Naive thymus-derived CD8-positive, alpha-beta T cell (primary cell): Measurements from ENCODE around the gene MYO1G. TPM values are rescaled to one million over a fixed set of nuclear protein-coding genes. Genes with fewer than 3 reads are reported as not detected.
"Not testable (repeated sequence)": the region's sequence is repeated elsewhere in the genome, so short reads cannot be mapped to it uniquely, and the experiment has no call there.

Experiments used
- ATAC-seq, 2 donors: fragments of 150-1000 bp; cut with Tn5 transposase in 1 of 2; sonication (Bioruptor Pico), chemical (Tn5 transposase) in 1 of 2; 1 replicate in 1 of 2; 2 replicates in 1 of 2; pipeline ENCODE4 v1.10.0; 2021; ENCODE audit warnings: mild to moderate bottlenecking in 2 of 2, moderate library complexity in 2 of 2
- POLR2A ChIA-PET: fragments of 350-600 bp; sonication (Branson Sonifier 250); formaldehyde crosslinking; loops from one replicate; lab custom pipeline; 2021; ENCODE audit warnings: antibody characterized with exemption; lab: Charles Lee
- DNase-seq, 10 donors: peaks; one replicate each; pipeline versions ENCODE4 v3.0.0 to v3.0.0-alpha.2; 2020 to 2022
- H3K27ac Mint-ChIP-seq, 10 donors: one replicate each; pipeline ENCODE4 v1.8.0; 2020 to 2022; ENCODE audit warnings: mild to moderate bottlenecking in 10 of 10, mixed read lengths in 10 of 10, moderate library complexity in 4 of 10, inconsistent platforms in 1 of 10
- H3K27me3 Mint-ChIP-seq, 5 donors: one replicate each; pipeline ENCODE4 v1.8.0; 2021 to 2022; ENCODE audit warnings: mixed read lengths in 5 of 5
- H3K36me3 Mint-ChIP-seq, 3 donors: one replicate each; pipeline ENCODE4 v1.8.0; 2020 to 2022; ENCODE audit warnings: mixed read lengths in 3 of 3, mild to moderate bottlenecking in 2 of 3, inconsistent platforms in 1 of 3
- H3K4me1 Mint-ChIP-seq, 4 donors: one replicate each; pipeline ENCODE4 v1.8.0; 2021 to 2022; ENCODE audit warnings: mixed read lengths in 4 of 4
- H3K4me3 Mint-ChIP-seq, 10 donors: one replicate each; pipeline ENCODE4 v1.8.0; 2020 to 2022; ENCODE audit warnings: mild to moderate bottlenecking in 10 of 10, mixed read lengths in 10 of 10, moderate library complexity in 6 of 10, inconsistent platforms in 1 of 10
- H3K9me3 Mint-ChIP-seq, 9 donors: one replicate each; pipeline ENCODE4 v1.8.0; 2020 to 2022; ENCODE audit warnings: mixed read lengths in 9 of 9, mild to moderate bottlenecking in 3 of 9, inconsistent platforms in 1 of 9, moderate library complexity in 1 of 9
- polyA plus RNA-seq, 3 donors: library from polyadenylated mRNA; unstranded; fragments of 300-500 nt; fragmentation: Illumina TruSeq; gene quantifications; one replicate each; pipeline ENCODE4 v1.2.3, GENCODE V29; 2021
- total RNA-seq, 8 experiments: library from RNA in 2 of 8; stranded (reverse) in 2 of 8; gene quantifications; one replicate each; pipeline ENCODE4 v1.2.3 and lab custom pipeline; 2021 to 2026

Gene MYO1G
- total and polyA plus RNA-seq, 5 experiments from 2014 or later, result 44.4 to 106 (median 60.0) TPM

GRCh38 chr7:44998153-44998871, 19.5 kb upstream of the MYO1G start:
- POLR2A ChIA-PET, result interaction anchor here (0.6 to 10.5 kb wide), 17 partner anchors 9 to 245 kb away, joined by 3 to 314 read pairs (median 6); partner anchors contain the start of genes MYO1G and TBRG4
- ATAC-seq (no peak), DNase-seq (no peak)
- Mint-ChIP-seq H3K4me3 (peak overlapping the region; percentile 61 to 98 (median 96)), H3K36me3 (no peaks in the 10 kb centered on the region), H3K27ac (peak overlapping the region; percentile 75 to 99 (median 97)), H3K27me3 (no peaks in the 10 kb centered on the region), H3K9me3 (no peaks in the 10 kb centered on the region), H3K4me1 (peaks cover 23 to 60% (median 48%) of the 10 kb centered on the region in 4 donors)

GRCh38 chr7:44995555-44996493, 17.0 kb upstream of the MYO1G start:
- Mint-ChIP-seq H3K9me3 (no peaks in the 10 kb centered on the region), H3K27me3 (no peaks in the 10 kb centered on the region), H3K27ac (peak overlapping the region in 7 of 10 donors; percentile 25 to 92 (median 58)), H3K4me3 (peak overlapping the region in 6 of 10 donors; percentile 10 to 54 (median 48)), H3K4me1 (peaks cover 16 to 37% (median 31%) of the 10 kb centered on the region in 4 donors), H3K36me3 (no peaks in the 10 kb centered on the region)
- POLR2A ChIA-PET, result interaction anchor here (1.1 to 10.5 kb wide), 4 partner anchors 9 to 32 kb away, joined by 4 to 314 read pairs (median 10); no protein-coding TSS in a partner anchor
- DNase-seq, result no peak
- ATAC-seq, result no peak

- H3K9me3 Mint-ChIP-seq, result no peaks in the 10 kb centered on the region
- H3K27me3 Mint-ChIP-seq, result no peaks in the 10 kb centered on the region
- POLR2A ChIA-PET, result interaction anchor here (1.0 to 10.5 kb wide), 3 partner anchors 9 to 33 kb away, joined by 4 to 314 read pairs (median 7); no protein-coding TSS in a partner anchor
- H3K36me3 Mint-ChIP-seq, result no peaks in the 10 kb centered on the region
- H3K4me3 Mint-ChIP-seq, result peak overlapping the region in 6 of 10 donors; percentile 10 to 54 (median 48)
- H3K27ac Mint-ChIP-seq, result peak overlapping the region in 9 of 10 donors; percentile 10 to 92 (median 54)
- peaks cover 16 to 37% (median 30%) of the 10 kb centered on the region in 4 donors for H3K4me1 Mint-ChIP-seq
- ATAC-seq (no peak), DNase-seq (no peak)
These were observed 16.2 kb upstream of the MYO1G start for GRCh38 chr7:44994877-44995554.

GRCh38 chr7:44992004-44992795, 13.4 kb upstream of the MYO1G start:
- ATAC-seq, DNase-seq, H3K27me3 Mint-ChIP-seq, H3K4me3 Mint-ChIP-seq, H3K36me3 Mint-ChIP-seq, H3K9me3 Mint-ChIP-seq: not testable (repeated sequence)
- peaks cover 16 to 34% (median 28%) of the 10 kb centered on the region in 4 donors for H3K4me1 Mint-ChIP-seq
- H3K27ac Mint-ChIP-seq, result peak overlapping the region in 2 of 10 donors; percentile 19 to 24
- POLR2A ChIA-PET, result interaction anchor here (0.8 to 1.1 kb wide), 3 partner anchors 11 to 119 kb away, joined by 3 to 4 read pairs (median 3); partner anchors contain the start of gene TBRG4

- Mint-ChIP-seq H3K4me1 (peaks cover 23 to 39% (median 36%) of the 10 kb centered on the region in 4 donors), H3K27me3 (no peaks in the 10 kb centered on the region), H3K36me3 (peaks cover 0 to 9% (median 2%) of the 10 kb centered on the region in 3 donors), H3K27ac (peak overlapping the region in 1 of 10 donors; percentile 71), H3K4me3 (no peak overlapping the region), H3K9me3 (no peaks in the 10 kb centered on the region)
- ATAC-seq (no peak), DNase-seq (no peak)
- POLR2A ChIA-PET, result interaction anchor here (0.6 to 5.7 kb wide), 6 partner anchors 7 to 37 kb away, joined by 3 to 22 read pairs (median 6); partner anchors contain the start of gene MYO1G
These were observed 11.6 kb upstream of the MYO1G start for GRCh38 chr7:44990109-44991023.

- Mint-ChIP-seq H3K4me1 (peaks cover 25 to 40% (median 37%) of the 10 kb centered on the region in 4 donors), H3K27ac (peak overlapping the region in 1 of 10 donors; percentile 50)
These were observed 10.3 kb upstream of the MYO1G start for GRCh38 chr7:44989132-44989531.

GRCh38 chr7:44988701-44989100, 9.9 kb upstream of the MYO1G start:
- peaks cover 25 to 44% (median 41%) of the 10 kb centered on the region in 4 donors for H3K4me1 Mint-ChIP-seq
- POLR2A ChIA-PET, result interaction anchor here (1.1 to 5.7 kb wide), 6 partner anchors 9 to 116 kb away, joined by 3 to 22 read pairs (median 6); partner anchors contain the start of genes CCM2 and MYO1G
- peak overlapping the region in 1 of 10 donors; percentile 45 for H3K4me3 Mint-ChIP-seq
- no peaks in the 10 kb centered on the region for H3K9me3 Mint-ChIP-seq
- H3K36me3 Mint-ChIP-seq, result peaks cover 8 to 26% (median 16%) of the 10 kb centered on the region in 3 donors
- no peaks in the 10 kb centered on the region for H3K27me3 Mint-ChIP-seq
- ATAC-seq (no peak), DNase-seq (no peak)
- H3K27ac Mint-ChIP-seq, result peak overlapping the region in 6 of 10 donors; percentile 6 to 57 (median 38)

More at GRCh38 chr7:44989132-44989531, 10.3 kb upstream of the MYO1G start:
- H3K9me3 Mint-ChIP-seq, result no peaks in the 10 kb centered on the region
- H3K4me3 Mint-ChIP-seq, result no peak overlapping the region
- POLR2A ChIA-PET, result interaction anchor here (1.1 to 5.7 kb wide), 7 partner anchors 9 to 116 kb away, joined by 3 to 22 read pairs (median 6); partner anchors contain the start of genes CCM2 and MYO1G
- DNase-seq (no peak), ATAC-seq (no peak)
- H3K36me3 Mint-ChIP-seq, result peaks cover 8 to 21% (median 12%) of the 10 kb centered on the region in 3 donors
- H3K27me3 Mint-ChIP-seq, result no peaks in the 10 kb centered on the region

- Mint-ChIP-seq H3K36me3 (peaks cover 8 to 33% (median 22%) of the 10 kb centered on the region in 3 donors), H3K27ac (peak overlapping the region in 9 of 10 donors; percentile 48 to 100 (median 99)), H3K4me1 (peaks cover 27 to 51% (median 47%) of the 10 kb centered on the region in 4 donors), H3K27me3 (no peaks in the 10 kb centered on the region), H3K4me3 (peak overlapping the region in 7 of 10 donors; percentile 94 to 99 (median 98)), H3K9me3 (no peaks in the 10 kb centered on the region)
- no peak for DNase-seq
- ATAC-seq, result no peak
- POLR2A ChIA-PET, result interaction anchor here (0.6 to 5.7 kb wide), 7 partner anchors 8 to 307 kb away, joined by 3 to 22 read pairs (median 7); partner anchors contain the start of genes CCM2 and MYO1G
These were observed 9.2 kb upstream of the MYO1G start for GRCh38 chr7:44987996-44988395.

GRCh38 chr7:44987457-44987856, 8.6 kb upstream of the MYO1G start:
- Mint-ChIP-seq H3K27me3 (no peaks in the 10 kb centered on the region), H3K36me3 (peaks cover 8 to 38% (median 22%) of the 10 kb centered on the region in 3 donors), H3K4me3 (peak overlapping the region; percentile 93 to 99 (median 98)), H3K4me1 (peaks cover 27 to 55% (median 48%) of the 10 kb centered on the region in 4 donors), H3K9me3 (no peaks in the 10 kb centered on the region), H3K27ac (peak overlapping the region; percentile 48 to 100 (median 99))
- no peak for ATAC-seq
- DNase-seq, result no peak
- POLR2A ChIA-PET, result interaction anchor here (0.6 to 5.7 kb wide), 6 partner anchors 9 to 307 kb away, joined by 3 to 44 read pairs (median 16); partner anchors contain the start of genes CCM2 and MYO1G
